ENCODE measurements around the gene ASCL4. TPM values are rescaled to one million over a fixed set of nuclear protein-coding genes. Genes with fewer than 3 reads are reported as not detected.

ASCL4 gene
- total RNA-seq, 1 donor from 2014 or later: not detected

- Mint-ChIP-seq H3K4me1 (ENCODE audit: low read depth, unreplicated experiment) (peaks cover 3% of the 10 kb centered on the region), H3K4me3 (ENCODE audit: unreplicated experiment) (no peak overlapping the region), H3K27me3 (ENCODE audit: unreplicated experiment) (peaks cover 3% of the 10 kb centered on the region), H3K36me3 (ENCODE audit: unreplicated experiment) (no peaks in the 10 kb centered on the region), H3K9me3 (ENCODE audit: unreplicated experiment) (no peaks in the 10 kb centered on the region), H3K27ac (ENCODE audit: unreplicated experiment) (no peak overlapping the region)
- no peak for TF ChIP-seq CTCF (IDR thresholded peaks at IDR 0.05; ENCODE audit: partially characterized antibody, unreplicated experiment)
- DNase-seq: no peak
These were observed 40.4 kb upstream of the ASCL4 start for GRCh38 chr12:107734139-107734538.

GRCh38 chr12:107735763-107736162 is 38.7 kb upstream of the ASCL4 start:
- TF ChIP-seq CTCF (IDR thresholded peaks at IDR 0.05; ENCODE audit: partially characterized antibody, unreplicated experiment): no peak
- Mint-ChIP-seq H3K36me3 (ENCODE audit: unreplicated experiment) (no peaks in the 10 kb centered on the region), H3K4me3 (ENCODE audit: unreplicated experiment) (no peak overlapping the region)

GRCh38 chr12:107736914-107737313 is 37.6 kb upstream of the ASCL4 start:
- peaks cover 3% of the 10 kb centered on the region for H3K27me3 Mint-ChIP-seq (ENCODE audit: unreplicated experiment)
- DNase-seq: no peak
- H3K36me3 Mint-ChIP-seq (ENCODE audit: unreplicated experiment): no peaks in the 10 kb centered on the region
- H3K4me3 Mint-ChIP-seq (ENCODE audit: unreplicated experiment): no peak overlapping the region
- peaks cover 3% of the 10 kb centered on the region for H3K4me1 Mint-ChIP-seq (ENCODE audit: low read depth, unreplicated experiment)
- no peak for TF ChIP-seq CTCF (IDR thresholded peaks at IDR 0.05; ENCODE audit: partially characterized antibody, unreplicated experiment)
- no peaks in the 10 kb centered on the region for H3K9me3 Mint-ChIP-seq (ENCODE audit: unreplicated experiment)
- no peak overlapping the region for H3K27ac Mint-ChIP-seq (ENCODE audit: unreplicated experiment)

More at GRCh38 chr12:107735763-107736162, 38.7 kb upstream of the ASCL4 start:
- H3K4me1 Mint-ChIP-seq (ENCODE audit: low read depth, unreplicated experiment): peaks cover 3% of the 10 kb centered on the region
- DNase-seq: no peak
- H3K27ac Mint-ChIP-seq (ENCODE audit: unreplicated experiment): no peak overlapping the region
- H3K27me3 Mint-ChIP-seq (ENCODE audit: unreplicated experiment): peaks cover 3% of the 10 kb centered on the region
- H3K9me3 Mint-ChIP-seq (ENCODE audit: unreplicated experiment): no peaks in the 10 kb centered on the region

GRCh38 chr12:107748472-107748871 is 26.0 kb upstream of the ASCL4 start:
- Mint-ChIP-seq H3K4me1 (ENCODE audit: low read depth, unreplicated experiment) (no peaks in the 10 kb centered on the region), H3K9me3 (ENCODE audit: unreplicated experiment) (no peaks in the 10 kb centered on the region), H3K4me3 (ENCODE audit: unreplicated experiment) (no peak overlapping the region), H3K27ac (ENCODE audit: unreplicated experiment) (no peak overlapping the region), H3K36me3 (ENCODE audit: unreplicated experiment) (no peaks in the 10 kb centered on the region), H3K27me3 (ENCODE audit: unreplicated experiment) (no peaks in the 10 kb centered on the region)
- TF ChIP-seq CTCF (IDR thresholded peaks at IDR 0.05; ENCODE audit: partially characterized antibody, unreplicated experiment): no peak
- no peak for DNase-seq

GRCh38 chr12:107749083-107749482 is 25.4 kb upstream of the ASCL4 start:
- Mint-ChIP-seq H3K4me3 (ENCODE audit: unreplicated experiment) (no peak overlapping the region), H3K27me3 (ENCODE audit: unreplicated experiment) (no peaks in the 10 kb centered on the region), H3K27ac (ENCODE audit: unreplicated experiment) (no peak overlapping the region), H3K36me3 (ENCODE audit: unreplicated experiment) (no peaks in the 10 kb centered on the region), H3K9me3 (ENCODE audit: unreplicated experiment) (no peaks in the 10 kb centered on the region), H3K4me1 (ENCODE audit: low read depth, unreplicated experiment) (no peaks in the 10 kb centered on the region)
- no peak for DNase-seq
- no peak for TF ChIP-seq CTCF (IDR thresholded peaks at IDR 0.05; ENCODE audit: partially characterized antibody, unreplicated experiment)
